Stimulated activated CD8-positive, alpha-beta memory T cell treated with anti-CD3 and anti-CD28 coated beads, Interleukin-15, amount 100 ng/mL, for 24 hours (primary cell): Measurements from ENCODE around the gene NACAD.
A peak's percentile ranks its signal among the peaks of the same experiment; 100 is the strongest.

Experiments
- DNase-seq: peaks from one replicate; pipeline ENCODE4 v3.0.0-alpha.2; 2020; ENCODE audit warnings: low read depth

NACAD gene

DNA sequence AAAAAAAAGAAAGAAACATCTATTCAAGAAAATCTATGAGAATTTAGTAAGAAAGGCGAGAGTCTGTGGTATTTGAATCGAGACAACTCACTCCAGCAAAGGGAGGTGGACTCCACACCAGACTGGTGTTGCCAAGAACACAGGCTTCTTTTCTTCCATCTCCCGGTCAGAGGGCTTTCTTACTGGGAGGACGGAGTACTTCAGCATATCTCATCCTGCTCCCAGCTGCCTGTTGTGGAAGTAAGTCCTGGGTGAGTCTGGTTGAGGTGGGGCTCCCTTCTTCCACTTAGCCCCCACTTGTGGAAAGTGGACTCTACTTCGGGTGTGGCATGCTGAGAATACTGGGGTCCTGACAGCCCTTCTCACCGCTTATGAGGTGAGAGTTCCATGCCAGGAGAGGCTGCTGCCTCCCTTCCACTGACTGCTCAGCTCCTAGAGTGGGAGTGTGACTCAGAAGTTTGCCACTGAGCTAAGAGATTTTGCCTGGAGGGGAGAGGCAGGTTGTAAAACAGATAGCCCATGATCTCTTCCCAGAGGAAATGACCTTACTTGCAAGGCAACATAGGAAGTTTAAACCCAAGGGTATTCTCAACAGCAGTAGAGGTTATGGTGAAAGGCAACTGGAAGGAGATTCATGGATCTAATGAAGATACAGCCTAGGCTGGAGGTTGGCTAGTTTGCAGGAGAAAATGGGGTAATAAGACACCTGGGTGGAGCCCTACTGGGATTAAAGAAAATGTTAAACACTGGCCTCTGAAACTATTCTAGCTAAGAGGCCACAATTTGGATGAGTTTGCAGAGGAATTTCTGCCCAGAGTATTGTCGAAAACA, 3.5 kb upstream of the NACAD start:
- no peak for DNase-seq

DNA sequence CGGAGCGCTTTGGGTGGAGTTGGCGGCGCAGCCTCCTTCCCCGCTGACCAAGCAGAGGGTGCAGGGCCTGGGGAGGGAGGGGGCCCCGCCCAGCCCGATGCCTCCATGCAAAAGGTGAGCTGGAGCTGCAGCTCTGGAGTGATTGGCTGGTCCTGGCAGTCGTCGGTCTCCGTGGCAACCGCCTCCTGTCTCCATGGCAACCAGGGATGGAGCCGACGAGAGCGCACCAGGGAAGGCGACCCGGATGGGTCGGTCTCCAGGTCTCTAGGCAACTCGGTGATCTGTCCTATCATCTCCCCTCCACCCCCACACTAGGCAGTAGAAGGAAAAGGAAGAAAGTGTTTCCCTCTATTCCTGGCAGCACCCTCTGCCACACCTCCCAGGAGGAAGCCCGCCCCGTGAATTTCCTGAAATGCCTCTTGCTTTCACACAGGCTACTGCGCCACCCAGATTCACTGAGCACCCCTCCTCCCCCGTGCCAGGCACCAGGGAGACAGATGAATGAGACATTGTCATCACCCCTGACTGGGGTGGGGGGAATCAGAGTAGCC, 647 bp upstream of the NACAD start:
- peak; percentile 38 for DNase-seq

DNA sequence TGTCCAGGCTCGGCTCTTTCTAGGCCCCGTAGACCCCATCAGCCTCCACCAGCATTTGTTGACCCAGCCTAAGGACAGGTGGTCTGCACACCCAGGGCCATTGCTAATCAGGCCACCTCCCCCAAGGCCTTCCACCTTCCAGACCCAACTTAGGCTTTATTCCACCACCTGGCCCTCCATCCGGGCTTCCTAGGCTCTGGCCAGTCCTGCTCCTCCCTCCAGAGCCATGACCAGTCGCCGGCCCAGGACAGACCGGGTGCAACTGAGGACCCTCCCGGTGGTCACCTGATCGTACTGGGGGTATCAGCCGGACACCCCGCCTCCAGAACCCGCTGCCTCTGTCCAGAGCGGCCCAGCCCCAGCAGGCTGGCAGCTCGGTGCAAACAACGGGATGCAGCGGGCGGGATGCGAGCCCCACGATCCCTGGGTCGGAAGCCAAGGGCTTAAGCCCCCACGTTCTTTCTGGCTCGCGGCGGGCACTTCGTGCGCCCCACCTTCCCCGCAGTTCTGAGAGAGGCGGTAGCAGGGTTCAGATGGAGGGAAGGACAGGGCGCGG, 545 bp downstream of the NACAD start:
- no peak for DNase-seq

DNA sequence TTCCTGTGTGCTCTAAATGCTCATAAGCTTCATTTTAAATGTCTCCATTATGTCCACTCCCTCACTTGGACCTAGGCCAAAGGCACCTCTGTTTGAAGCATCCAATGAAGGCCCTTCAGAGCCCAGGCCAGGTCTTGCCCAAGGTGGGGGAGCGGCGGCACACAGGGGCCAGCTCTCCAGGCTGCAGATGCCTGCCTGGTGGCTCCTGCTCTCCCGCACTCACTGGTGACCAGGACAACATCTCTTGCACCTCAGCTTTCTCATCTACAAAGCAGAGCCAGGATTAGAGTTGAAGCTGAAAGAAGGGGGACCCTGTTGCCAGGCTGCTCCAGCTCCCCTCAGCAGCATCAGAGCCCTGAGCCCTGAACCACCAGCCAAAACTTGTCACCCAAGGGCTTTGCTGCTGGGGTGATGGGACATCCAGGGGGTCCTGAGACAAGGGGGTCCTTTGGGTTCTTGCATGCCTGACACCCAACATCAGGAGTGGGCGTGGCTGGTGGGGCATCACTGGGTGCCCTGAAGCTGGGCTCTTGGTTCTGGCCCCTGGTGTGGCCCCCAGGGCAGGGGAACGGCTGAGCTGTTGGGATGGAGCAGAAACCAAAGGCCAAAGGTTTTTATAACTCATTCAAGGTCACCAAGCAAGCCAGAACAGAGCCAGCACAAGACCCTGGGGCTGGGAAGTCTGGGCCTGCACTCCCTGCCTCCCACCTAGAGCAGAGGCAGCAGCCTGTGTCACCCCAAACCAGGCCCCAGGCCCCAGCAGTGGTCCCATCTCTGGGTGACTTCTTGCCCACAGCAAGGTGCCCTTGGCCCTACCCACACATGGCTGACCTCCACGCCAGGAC, 1.2 kb downstream of the NACAD start:
- DNase-seq = no peak

DNA sequence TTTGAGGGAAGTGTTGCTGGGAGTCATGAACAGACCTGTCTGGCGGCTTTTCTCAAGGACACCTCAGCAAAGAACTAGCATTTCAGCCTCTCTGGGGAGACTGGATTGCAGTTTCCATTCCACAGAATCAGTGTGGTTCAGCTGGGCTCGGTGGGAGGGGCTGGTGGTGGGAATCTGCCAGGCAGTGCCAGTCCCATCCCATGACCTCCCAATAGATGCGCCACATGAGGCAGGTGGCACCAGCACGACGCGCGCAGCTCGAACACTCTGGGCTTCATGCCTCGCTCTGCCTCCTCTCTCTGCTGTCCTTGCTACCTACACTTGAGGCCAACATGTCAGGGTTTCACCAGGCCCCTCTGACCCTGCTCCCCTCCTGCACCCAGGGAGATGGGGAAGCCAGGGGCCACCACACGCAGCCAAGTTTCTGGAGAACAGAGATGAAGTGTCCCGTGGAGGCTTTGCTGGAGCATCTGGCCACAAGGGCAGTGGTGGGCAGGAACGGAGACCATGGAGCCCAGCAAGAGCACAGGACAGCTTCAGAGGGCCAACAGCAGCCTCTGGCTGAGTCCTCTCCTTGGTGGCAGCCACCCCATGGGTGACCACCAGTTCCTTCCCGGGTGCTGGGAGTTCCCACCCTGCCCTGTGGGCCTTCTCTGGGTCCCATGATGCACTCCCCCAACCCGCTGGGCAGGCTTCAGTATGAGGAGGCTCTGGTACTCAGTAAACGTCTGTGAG, 2.3 kb downstream of the NACAD start:
- DNase-seq = no peak

DNA sequence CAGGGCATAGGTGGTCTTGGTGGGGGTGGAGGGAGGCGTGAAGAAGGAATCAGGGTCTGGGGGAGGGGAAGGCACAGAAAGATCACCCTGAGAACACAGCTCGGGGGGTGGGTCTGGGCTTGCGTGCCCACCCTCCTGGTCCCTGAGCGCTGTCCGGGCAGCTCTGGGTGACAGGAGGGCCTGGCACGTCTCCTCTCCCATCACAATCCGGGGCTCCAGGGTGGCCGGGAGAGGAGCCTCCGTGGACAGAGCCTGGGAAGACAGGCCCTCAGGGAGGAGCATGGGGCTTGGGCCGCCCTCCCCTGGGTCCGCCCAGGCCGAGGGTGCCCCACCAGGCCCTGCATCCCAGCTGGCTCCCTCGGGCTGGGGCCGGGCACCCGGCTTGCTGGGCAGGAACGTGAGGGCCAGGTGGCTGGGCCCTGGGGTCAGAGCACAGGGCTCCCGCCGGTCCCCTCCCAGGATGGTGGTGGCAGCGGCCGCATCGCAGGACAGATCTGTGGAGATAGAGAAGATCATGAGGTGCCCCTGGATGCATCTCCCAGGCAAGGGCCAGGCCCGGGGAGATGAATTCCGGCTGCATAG, 3.1 kb downstream of the NACAD start:
- DNase-seq = no peak

DNA sequence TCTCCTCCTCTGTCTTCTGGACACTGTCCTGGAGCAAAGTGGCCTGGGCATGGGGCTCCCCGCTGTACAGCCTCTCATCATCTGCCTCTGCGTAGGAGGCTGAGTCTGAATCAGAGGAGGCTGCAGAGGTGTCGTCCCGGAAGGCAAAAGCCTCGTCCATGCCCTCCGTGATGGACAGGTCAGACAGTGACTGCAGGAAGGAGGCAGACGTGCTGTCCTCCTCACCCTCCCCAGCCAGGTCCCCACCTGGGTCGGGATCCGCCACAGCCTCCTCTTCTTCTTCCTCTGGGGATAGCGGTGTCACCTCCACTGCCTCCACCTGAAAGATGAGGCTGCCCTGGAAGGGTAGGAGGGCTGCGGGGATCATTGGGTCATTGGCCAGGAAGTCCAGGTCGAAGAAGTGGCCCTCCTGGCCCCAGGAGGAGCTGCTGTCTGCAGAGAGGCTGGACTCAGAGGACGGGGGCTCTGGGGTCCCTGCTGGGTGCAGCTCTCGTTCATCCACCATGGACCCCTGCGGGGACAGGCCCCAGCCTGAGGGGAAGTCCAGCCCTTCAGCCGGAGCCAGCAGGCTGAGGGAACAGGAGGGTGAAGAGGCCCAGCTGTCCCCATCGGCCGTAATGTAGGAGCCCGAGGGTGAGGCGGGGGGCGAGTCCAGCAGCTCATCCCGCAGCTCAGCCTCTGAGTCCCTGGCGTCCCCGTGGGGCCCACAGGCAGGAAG, 3.7 kb downstream of the NACAD start:
- no peak for DNase-seq

DNA sequence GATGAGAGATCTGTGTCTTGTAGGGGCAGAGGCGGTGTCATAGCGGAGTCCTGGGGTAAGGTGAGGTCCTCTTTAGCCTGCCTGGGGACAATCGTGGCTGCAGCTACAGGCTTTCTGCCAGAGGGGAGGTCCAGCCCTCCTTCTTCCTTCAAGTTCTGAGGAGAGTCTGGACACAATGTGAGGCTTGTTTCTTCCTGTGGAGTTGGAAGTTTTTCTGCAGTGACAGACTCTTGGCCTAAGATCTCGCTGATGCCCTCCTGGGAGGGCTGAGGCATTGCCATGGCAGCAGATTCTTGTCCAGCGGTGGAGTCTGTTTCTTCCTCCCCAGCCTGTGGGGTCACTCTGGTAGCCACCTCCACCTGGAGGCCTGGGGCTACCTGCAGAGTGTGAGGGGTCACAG, 4.4 kb downstream of the NACAD start:
- no peak for DNase-seq

DNA sequence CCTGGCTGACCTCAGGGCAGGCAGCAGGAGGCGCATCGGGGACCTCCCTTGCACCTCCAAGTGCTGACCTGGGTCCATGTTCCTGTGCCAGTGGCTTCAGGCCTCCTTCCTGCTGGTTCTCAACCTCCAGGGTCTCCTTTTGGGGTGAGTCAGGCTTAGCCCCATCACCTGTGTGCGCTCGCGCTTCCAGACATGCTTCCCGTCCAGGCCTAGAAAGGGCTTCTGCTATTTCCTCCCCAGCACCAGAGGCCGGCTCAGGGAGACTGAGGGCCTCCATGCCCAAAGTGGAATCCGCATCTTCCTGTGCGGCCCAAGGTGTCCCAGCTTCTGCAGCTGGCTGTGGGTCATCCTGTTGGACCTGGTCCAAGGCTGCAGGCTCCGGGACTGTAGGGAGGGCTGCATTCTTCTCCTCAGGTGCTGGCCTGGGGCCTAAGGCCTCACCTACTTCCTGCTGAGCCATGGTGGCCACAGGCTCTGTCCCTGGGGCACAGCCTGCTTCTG, 5.9 kb downstream of the NACAD start:
- DNase-seq = no peak

DNA sequence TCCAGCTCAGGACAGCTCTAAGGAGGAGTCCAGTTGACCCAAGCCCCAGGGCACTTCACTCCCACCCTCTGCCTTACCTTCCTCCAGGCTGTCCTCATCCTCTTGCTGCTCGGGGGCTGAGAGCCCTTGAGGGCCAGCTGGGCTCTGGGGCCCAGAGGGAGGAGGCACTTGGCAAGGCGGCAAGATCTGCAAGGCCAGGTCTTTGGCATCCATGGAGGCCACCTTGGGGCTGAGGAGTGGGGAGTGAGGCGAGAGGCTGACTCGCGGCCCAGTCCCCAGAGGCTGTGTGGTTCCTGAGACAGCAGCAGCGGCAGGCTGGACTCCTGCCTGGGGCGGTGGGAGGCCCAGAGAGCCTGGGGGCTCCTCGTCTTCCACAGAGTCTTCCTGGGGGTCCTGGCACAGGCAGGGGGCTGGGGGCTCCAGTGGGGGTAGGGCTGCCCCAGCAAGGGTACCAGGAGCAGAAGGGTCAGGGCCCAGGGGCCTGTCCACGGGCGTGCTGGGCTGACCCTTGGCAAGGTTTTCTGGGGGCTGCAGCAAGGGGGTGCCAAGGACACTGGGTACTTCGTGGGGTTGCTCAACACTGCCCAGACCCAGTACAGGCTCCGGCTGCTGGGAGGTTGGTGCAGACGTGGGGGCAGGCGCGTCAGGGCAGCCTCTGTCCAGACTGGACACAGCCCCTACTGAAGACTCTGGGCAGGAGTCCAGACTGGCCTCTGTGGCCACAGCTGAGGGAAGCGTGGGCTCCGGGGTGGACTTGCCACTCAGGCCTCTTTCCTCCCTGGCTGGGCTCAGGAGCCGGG, 6.5 kb downstream of the NACAD start:
- no peak for DNase-seq

DNA sequence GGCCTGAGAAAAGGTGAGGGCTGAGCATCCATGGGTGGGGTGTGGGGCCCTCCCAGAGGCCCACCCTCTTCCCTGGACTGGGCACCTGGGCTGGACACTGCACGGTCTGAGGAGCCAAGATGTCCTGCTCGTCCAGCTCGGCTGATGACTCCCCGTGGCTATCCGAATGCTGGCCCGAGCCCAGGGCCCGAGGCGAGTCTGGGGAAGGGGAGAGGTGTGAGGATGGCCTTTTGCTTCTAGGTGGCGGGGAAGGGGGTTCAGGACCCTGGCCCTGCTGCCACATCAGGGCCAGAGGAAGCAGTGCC, 7.1 kb downstream of the NACAD start:
- DNase-seq = no peak

DNA sequence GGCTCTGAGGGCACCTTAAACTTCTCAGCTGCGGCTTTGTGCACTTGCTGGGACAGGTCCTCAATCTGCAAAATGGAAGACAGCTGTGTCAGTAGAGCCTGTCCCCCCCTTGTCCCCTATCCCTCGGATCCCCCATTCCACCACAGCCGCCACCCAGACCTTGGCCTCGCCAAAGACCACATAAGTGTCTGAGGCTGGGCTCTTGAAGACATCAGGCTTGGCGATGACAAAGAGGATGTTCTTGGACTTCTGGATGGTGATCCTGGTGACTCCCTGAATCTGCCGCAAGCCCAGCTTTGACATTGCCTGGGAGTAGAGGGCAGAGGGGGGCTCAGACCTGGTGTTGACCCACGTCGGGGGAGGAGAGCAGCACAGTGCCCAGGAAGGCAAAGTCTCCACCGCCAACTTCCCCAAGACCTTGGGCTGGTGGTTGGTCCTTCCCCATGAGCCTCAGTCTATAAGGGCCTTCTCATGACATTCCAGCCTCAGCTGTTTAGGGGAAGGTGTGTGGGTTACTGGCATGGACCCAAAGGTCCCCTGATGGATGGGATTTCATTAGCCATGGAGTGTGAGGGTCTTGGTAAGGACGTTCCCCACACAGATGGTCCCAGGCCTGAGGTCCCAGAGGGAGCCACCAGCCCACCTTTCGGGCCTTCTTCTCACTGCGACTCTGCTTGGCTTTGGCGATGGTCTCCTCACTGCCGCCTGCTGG, 7.7 kb downstream of the NACAD start:
- DNase-seq = no peak

DNA sequence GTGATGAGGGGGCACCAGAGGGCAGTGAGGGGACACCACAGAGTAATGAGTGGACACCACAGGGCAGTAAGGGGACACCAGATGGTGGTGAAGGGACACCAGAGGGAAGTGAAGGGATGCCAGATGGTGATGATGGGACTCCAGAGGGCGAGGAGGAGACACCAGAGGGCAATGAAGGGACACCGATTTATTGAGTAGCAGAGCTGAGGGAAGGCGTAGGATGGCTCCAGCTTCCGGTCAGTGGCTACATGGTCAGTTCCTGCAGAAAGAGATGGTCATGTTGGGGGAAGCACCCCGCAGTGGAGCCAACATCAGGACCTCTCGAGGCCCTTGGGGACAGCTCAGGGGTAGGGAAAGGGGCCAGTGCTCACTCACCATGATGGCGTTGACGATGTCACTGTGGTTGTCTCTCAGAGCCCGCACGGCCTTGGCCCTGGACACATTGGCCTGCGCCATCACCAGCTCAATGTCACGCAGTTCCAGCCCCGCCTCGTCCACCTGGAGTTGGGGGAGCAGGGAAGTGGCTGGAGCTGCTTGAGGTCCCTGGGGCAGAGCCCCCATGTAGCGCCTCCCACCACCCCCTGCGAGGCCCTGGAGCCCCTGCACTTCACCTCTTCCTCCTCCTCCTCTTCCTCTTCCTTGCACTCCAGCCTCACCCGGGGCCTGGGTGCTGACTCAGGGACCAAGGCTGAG, 8.4 kb downstream of the NACAD start:
- DNase-seq = no peak

DNA sequence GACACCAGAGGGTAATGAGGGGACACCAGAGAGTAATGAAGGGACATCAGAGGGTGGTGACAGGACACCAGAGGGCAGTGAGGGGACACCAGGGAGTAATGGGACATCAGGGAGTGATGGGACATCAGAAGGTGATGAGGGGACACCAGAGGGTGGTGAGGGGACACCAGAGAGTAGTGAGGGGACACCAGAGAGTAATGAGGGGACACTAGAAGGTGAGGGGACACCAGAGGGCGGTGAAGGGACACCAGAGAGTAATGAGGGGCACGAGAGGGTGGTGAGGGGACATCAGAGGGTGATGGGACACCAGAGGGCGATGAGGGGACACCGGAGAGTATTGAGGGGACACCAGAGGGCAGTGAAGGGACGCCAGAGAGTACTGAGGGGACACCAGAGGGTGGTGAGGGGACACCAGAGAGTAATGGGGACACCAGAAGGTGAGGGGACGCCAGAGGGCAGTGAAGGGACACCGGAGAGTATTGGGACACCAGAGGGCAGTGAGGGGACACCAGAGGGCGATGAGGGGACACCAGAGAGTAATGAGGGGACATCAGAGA, 10.6 kb downstream of the NACAD start:
- DNase-seq = no peak

DNA sequence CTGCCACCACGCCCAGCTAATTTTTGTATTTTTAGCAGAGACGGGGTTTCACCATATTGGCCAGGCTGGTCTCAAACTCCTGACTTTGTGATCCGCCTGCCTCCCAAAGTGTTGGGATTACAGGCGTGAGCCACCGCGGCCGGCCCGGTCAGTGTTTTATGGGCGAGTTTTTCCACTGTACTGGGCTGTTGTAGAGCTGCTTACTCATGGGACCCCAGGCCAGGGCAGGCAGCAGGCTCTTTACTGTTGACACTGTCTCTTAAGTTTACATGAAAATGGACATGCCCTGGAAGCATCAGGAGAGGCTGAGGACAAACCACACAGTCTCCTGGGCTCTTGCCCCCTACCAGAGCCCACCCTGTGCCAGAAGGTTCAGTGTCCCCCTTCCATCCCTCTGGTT, 11.2 kb downstream of the NACAD start:
- DNase-seq = no peak

DNA sequence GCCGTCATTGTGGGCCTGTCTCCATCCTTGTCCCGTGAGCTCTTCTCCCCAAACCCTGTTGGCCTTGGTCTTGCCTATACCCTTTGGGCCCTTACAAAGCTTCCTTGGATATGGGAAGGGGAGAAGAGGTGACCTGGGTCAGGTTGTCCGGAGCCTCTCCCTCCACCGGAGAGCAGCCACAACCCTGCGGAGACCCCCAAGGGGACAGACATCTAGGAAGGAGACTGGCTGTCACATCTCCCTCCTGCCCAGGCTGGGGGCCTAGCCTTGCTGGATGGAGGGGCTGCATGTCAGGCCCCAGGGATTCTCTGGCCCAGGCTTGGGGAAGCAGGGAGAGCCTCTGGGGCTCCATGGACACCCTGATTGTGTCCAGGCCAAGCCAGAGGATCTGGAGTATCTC, 11.8 kb downstream of the NACAD start:
- no peak for DNase-seq

DNA sequence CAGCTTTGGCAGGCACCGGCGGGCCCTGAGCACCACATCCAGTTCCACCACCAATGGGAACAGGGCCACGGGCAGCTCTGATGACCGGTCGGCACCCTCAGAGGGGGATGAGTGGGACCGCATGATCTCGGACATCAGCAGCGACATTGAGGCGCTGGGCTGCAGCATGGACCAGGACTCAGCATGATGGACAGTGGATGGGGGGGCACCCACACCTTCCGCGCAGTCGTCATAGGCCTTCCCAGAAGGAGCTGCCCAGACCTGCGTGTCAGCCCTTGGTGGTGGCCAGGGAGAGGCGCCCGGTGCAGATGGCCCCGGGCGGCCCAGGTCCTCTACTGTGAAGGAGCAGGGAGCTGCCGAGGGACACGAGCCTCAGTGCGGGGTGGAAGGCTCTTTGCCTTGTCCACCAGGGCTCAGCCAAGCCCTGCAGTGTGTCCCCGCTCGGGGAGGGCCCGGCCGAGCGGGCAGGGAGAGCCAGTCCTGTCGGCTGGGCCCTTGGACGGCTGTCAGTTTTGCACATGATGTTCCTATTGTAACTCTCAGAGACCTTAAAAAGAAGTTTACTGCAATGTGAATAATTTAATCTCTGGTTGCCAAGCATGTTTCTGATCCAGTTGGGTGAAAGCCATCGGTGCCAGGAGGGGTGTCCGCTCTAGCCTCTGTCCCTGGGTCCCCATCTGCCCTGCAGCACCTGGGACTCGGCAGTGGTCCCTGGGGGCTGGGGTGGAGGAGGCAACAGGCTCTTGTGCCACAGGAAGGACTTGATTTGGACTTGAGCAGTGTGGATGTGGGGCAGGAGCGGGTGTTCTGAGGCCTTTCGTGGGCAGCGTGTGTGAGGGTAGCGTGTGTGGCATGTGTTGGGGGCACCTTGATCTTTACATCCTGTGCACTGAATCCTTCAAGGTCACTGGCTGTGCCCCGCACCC, 12.6 kb downstream of the NACAD start:
- no peak for DNase-seq

DNA sequence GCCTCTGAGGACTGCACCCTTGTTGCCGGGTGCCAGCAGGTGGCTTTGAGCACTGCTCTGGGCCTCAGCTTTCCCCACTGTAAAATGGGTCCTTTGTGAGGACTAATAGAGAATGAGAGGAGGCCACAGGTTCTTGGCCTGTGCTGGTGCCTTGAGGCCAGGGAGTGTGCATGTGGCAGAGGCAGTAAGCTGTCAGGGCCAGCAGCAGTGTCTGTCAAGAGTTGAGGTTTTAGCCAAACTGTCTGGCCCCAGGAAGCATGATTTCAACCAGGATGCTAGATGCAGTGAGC, 13.5 kb downstream of the NACAD start:
- DNase-seq = no peak
